ENCODE measurements around the gene KCNJ1. TPM values are rescaled to one million over a fixed set of nuclear protein-coding genes. Genes with fewer than 3 reads are reported as not detected.

Gene KCNJ1
- total and polyA plus RNA-seq, 10 of the 15 experiments (the other 5 are each of a cell fraction or from before 2014, with no cell fraction given) = not detected

DNA sequence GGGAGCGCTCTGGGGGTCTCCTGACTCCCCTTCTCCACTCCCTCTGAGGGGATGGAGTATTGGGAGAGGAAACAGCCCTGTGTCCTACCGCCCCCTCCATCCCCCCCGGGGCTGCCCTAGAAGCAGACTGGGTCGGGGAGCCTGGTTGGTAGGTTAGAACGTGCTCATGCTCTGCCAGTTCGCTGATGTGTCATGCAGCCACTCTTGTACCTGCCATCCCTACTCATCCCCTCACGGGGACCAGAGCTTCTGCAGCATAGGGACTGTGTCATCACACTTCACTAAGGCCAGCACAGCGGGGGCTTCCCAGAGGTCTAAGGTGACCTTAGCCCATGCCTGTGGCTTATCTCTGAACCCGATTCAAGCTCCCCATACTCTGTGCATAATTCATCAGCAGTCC is 4.7 kb downstream of the KCNJ1 start (continued):
- TF ChIP-seq REST (IDR thresholded peaks at IDR 0.05; ENCODE audit: low read depth, low read length) (no peak), NRF1 (conservative IDR thresholded peaks at IDR 0.05; ENCODE audit: low read depth, low read length) (no peak), BACH1 (IDR thresholded peaks at IDR 0.05; ENCODE audit: borderline replicate concordance) (no peak), MYC (IDR thresholded peaks at IDR 0.05; ENCODE audit: insufficient read depth, insufficient read length, insufficient replicate concordance, low read length, severe bottlenecking) (no peak), CBX5 (IDR thresholded peaks at IDR 0.05; ENCODE audit: low read depth) (no peak), BHLHE40 (IDR thresholded peaks at IDR 0.05; ENCODE audit: borderline replicate concordance in 1 of 2, low read depth in 2 of 2, low read length in 1 of 2) (no peak)
- TF ChIP-seq, protein P1, sequence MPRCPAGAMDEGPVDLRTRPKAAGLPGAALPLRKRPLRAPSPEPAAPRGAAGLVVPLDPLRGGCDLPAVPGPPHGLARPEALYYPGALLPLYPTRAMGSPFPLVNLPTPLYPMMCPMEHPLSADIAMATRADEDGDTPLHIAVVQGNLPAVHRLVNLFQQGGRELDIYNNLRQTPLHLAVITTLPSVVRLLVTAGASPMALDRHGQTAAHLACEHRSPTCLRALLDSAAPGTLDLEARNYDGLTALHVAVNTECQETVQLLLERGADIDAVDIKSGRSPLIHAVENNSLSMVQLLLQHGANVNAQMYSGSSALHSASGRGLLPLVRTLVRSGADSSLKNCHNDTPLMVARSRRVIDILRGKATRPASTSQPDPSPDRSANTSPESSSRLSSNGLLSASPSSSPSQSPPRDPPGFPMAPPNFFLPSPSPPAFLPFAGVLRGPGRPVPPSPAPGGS (IDR thresholded peaks at IDR 0.05; ENCODE audit: borderline replicate concordance, insufficient read depth, low read depth, low read length, poor library complexity, severe bottlenecking) = no peak

Data from GM12878 (cell line).